T-helper 1 cell (primary cell): ENCODE data around the gene OR2T4.

Experiments used
- DNase-seq, 5 donors: peaks; one replicate each; pipeline ENCODE4 v3.0.0-alpha.2; 2012 to 2020
- total RNA-seq, 4 donors: gene quantifications; one replicate each; lab custom pipeline; 2026; lab: John Stamatoyannopoulos, UW

Gene OR2T4, protein sequence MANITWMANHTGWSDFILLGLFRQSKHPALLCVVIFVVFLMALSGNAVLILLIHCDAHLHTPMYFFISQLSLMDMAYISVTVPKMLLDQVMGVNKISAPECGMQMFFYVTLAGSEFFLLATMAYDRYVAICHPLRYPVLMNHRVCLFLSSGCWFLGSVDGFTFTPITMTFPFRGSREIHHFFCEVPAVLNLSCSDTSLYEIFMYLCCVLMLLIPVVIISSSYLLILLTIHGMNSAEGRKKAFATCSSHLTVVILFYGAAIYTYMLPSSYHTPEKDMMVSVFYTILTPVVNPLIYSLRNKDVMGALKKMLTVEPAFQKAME
- total RNA-seq = 0 reads per million in 4 donors

DNA sequence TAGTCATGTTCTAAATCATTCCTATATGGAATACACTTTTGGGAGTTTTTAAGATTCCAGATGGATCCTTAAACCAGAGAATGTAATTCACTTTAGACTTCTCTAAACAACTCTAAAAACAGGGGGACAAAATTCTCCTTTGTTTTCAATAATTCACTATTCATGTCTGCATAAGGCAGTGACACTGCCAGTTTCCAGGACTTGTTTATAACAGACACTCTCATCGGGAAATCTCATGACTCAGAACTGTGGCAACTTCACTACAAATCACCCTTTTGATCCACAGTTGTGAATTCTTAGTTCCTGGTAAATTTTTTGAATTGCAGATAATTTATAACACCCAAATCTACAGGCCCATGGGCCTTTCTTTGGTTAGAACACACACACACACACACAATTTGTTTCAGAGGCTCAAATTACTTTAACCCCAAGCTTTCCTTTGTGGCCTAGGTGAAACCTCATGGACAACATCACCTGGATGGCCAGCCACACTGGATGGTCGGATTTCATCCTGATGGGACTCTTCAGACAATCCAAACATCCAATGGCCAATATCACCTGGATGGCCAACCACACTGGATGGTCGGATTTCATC, at the start of gene OR2T4:
Gene OR2T4, plus strand, starts transcription at position 545 of the 595 bp plus-strand sequence. Its CDS starts 0 bp downstream, at position 545.
- no peak for DNase-seq

GRCh38 chr1:248316796-248317195, 44.7 kb upstream of the OR2T4 start:
- no peak for DNase-seq

GRCh38 chr1:248324468-248324867, 37.0 kb upstream of the OR2T4 start, which contains the start of gene OR2M7:
OR2M7 (minus strand) TSS chr1:248324568; CDS start chr1:248324568, 0 bp downstream.
- no peak for DNase-seq

DNA sequence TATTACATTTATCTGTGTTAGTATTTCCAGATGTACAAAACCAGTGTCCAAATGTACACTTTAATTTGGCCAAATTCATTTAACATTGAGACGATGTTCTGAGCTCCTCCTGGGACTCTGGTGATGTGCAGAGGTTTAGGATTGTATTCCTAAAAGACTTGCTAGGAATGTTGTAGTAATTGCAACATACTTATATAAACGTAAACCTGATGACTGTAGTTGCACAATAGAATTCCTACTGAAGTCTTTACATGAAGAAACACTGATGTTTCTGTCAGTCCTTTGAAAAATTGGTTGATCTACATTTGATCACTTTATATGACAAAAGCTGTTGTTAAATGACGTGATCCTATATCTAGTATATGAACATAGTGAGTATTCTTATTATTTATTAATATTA, 18.0 kb upstream of the OR2T4 start:
- DNase-seq = no peak

GRCh38 chr1:248348475-248348874, 13.0 kb upstream of the OR2T4 start, which contains the start of gene OR14C36:
OR14C36 (plus strand) TSS chr1:248348775; CDS start chr1:248348775, 0 bp downstream.
- DNase-seq = no peak

GRCh38 chr1:248359415-248359814, 2.0 kb upstream of the OR2T4 start:
- no peak for DNase-seq

DNA sequence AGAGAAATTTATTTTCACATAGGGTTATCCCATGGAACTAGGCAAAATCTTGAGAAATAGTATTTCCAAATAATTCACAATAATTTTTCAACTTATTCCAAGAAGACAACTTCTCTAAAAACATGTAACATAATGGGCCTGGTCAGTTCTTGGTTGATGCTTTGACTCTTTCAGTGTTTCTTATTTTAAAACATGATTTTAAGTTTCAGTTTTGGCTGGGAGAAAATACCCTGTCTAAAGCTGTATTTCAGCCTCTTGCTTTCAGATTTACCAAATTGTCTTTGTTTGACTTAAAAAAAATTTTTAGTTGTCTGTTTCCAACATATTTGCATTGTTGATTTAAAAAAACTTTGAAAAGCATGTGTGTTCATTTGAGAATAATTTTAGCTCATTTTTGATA, 5.1 kb downstream of the OR2T4 start:
- DNase-seq = no peak

- no peak for DNase-seq
Observed at GRCh38 chr1:248372394-248372793, 10.9 kb downstream of the OR2T4 start.

GRCh38 chr1:248373761-248374160, 12.3 kb downstream of the OR2T4 start:
- DNase-seq = no peak

DNA sequence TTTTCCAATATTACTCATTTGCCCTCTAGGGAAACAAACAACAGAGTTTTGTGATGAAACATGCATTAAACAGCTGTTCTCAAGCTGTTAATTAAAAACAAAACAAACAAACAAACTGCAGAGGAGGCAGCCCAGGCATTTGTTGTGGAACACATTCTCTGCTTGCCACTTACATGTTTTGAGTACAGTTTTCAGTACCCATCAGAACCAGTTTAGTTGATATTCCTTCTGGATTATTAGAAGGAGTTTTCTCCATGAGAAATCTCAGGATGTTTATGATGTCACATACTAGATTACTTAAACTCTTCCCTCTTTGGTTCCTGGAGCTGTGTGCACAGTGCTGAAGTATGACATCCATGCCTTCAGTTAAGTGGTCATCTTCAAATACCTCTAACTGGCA, 14.0 kb downstream of the OR2T4 start, which contains the start of gene OR2T6:
Gene OR2T6, plus strand, starts transcription at position 301 of the 400 bp plus-strand sequence. CDS start 11,863 bp downstream, outside the sequence.
- DNase-seq = no peak

DNA sequence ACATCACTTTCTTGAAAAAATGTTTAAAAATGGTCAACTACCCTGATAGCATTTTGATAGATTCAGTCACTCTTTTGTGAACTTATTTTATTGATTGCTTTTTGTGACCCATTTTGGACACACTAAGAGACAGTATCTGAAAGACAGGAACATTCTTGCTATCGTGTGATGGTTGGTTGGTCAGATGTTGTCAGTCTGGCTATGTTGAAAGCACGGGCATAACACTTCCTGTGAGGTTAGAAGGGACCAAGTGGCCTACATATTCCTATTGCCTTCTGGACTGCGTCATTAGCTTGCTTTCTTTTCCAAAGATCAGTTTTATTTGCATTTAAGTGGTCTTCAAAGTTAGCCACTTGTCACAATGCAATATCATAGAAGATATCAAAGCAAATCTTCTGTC, 15.5 kb downstream of the OR2T4 start:
- DNase-seq = no peak

- no peak for DNase-seq
Observed at GRCh38 chr1:248380854-248381253, 19.4 kb downstream of the OR2T4 start.

DNA sequence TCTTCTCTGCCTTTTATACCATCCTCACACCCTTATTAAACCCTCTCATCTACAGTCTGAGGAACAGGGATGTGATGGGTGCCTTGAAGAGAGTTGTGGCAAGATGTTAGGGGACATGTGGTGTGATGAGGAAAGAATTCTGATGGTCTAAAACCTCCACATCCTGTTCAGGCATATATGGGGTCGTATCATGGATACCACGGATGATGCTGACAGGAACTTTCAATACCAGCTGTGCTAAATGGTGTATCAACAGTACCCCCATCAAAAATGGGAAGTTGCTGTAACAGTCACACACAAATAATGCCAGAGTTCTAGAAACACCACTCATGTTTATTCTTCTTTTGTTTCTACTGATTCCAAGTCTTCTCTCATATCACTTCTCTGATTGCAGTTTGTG, 27.0 kb downstream of the OR2T4 start:
- DNase-seq = no peak

DNA sequence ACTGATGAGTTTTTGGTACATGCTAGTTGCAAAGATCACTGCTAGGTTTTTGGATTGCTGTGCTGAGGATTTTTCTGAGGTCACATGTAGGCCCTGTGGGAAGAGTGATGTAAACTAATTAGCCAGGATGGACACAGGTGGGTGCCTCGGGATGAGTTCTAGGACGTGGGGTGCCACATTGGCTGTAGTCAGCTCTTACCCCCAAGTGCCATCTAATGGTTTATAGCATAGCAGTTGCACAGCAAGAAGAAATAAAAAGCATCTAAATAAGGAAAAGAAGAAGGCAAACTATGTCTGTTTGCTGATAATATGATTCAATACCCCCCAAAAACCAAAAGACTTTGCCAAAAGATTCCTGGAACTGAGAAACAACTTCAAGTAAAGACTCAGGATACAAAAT, 31.6 kb downstream of the OR2T4 start:
- DNase-seq = no peak

GRCh38 chr1:248402748-248403147, 41.3 kb downstream of the OR2T4 start, which contains the start of gene OR2T1:
OR2T1 (plus strand) TSS chr1:248403048; CDS start chr1:248406148, 3,100 bp downstream.
- DNase-seq = no peak

DNA sequence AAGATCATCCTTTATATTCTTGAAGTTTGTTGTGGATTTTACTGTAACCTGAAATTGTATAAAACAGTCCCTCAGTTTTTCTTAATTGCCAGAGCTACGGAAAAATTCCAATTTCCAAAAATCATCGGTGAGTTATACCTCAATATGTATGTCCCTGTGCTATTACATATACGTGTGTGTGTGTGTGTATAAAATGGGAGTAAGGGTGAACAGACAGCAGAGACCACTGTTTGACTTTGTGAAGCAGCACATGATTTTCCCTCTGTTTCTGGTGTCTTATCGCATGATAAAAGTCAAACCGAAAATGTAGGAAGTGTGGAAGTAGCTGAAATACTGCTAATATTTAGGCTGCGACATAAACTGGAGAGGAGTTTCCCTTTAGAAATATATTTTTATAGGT, 42.6 kb downstream of the OR2T4 start:
- peak in 1 of 5 donors; percentile 52 for DNase-seq

DNA sequence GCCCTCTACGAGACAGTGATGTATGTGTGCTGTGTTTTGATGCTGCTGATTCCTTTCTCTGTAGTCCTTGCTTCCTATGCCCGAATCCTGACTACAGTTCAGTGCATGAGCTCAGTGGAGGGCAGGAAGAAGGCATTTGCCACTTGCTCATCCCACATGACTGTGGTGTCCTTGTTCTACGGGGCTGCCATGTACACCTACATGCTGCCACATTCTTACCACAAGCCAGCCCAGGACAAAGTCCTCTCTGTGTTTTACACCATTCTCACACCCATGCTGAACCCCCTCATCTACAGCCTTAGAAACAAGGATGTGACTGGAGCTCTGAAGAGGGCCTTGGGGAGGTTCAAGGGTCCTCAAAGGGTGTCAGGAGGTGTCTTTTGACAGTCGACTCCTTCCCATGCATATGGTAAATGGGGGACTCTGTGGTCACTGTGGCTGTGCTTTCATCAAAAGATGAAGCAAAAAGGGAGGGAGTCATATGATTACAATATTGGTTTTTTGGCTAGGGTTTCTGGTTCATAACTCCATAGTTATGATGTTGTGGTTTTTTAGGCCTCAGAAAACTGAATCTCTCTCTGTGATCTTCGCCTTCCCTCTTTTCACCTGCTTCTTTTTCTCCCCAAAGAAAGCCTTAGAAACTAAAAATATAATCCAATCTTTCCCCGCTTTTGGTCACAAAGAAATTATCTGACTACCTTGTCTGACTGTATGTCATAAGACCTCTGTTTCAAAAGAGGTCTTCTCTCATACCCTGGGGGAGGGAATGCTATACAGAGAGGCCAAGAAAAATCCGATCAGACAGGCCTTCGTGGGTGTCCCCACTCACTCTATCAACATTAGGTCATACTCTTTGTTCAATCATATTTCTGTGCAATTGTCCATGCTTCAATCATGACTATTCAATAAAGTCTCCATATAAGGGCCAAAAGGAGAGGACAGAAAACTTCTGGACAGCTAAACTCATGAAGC, 45.5 kb downstream of the OR2T4 start:
- no peak for DNase-seq
